ENCODE results near the gene LYZL2. TPM values are rescaled to one million over a fixed set of nuclear protein-coding genes. Genes with fewer than 3 reads are reported as not detected.
"Not testable (repeated sequence)": the region's sequence is repeated elsewhere in the genome, so short reads cannot be mapped to it uniquely, and the experiment has no call there.

The LYZL2 gene
- total RNA-seq, 1 experiment from 2014 or later, result not detected

- intact Hi-C loops (cut with micrococcal nuclease), result no loop called here
- CTCF ChIA-PET, result interaction anchor here (0.5 to 1.9 kb wide), 14 partner anchors 8 to 1140 kb away, joined by 3 to 7 read pairs (median 4); no protein-coding TSS in a partner anchor
- H3K36me3 Mint-ChIP-seq (ENCODE audit: insufficient read depth, unreplicated experiment), result no peaks in the 10 kb centered on the region
- peak; percentile 84 for DNase-seq (ENCODE audit: unreplicated experiment)
- no peaks in the 10 kb centered on the region for H3K27me3 Mint-ChIP-seq (ENCODE audit: insufficient read depth, unreplicated experiment)
- H3K4me1 Mint-ChIP-seq (ENCODE audit: insufficient read depth, unreplicated experiment), result no peaks in the 10 kb centered on the region
- no TSS peak for BruUV-seq (replicated peaks)
- H3K27ac Mint-ChIP-seq (ENCODE audit: low read depth, unreplicated experiment), result no peak overlapping the region
- peak; percentile 82 for TF ChIP-seq CTCF (IDR thresholded peaks at IDR 0.05; ENCODE audit: unreplicated experiment)
- POLR2A ChIA-PET, result interaction anchor here (0.7 to 1.5 kb wide), 3 partner anchors 11 to 32 kb away, joined by 3 to 6 read pairs (median 5); no protein-coding TSS in a partner anchor
- peak overlapping the region; percentile 36 for H3K4me3 Mint-ChIP-seq (ENCODE audit: unreplicated experiment)
- H3K9me3 Mint-ChIP-seq (ENCODE audit: unreplicated experiment), result no peaks in the 10 kb centered on the region
These were observed 41.6 kb upstream of the LYZL2 start for GRCh38 chr10:30671026-30671616.

DNA sequence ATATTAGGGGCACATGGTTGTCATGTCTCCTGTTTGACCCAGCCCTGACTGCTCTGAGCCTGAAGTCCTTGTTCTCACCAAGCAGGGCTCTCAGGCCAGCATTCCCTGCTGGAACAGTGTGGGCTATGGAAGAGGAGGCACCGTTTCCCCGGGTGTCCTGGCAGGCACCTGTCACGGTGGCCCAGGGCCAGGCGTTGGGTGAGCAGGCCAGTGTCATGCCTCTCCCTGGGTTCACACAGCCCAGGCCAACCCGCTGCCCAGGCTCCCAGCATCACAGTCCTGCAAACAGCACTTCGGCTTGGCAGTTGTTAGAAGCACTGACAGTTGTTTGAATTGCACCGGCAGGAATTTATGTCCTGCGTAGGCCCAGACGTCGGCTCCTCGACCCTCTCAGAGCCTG is 38.4 kb upstream of the LYZL2 start:
- intact Hi-C loops (cut with micrococcal nuclease); H3K27ac Mint-ChIP-seq (ENCODE audit: low read depth, unreplicated experiment); BruUV-seq (replicated peaks); H3K9me3 Mint-ChIP-seq (ENCODE audit: unreplicated experiment); POLR2A ChIA-PET; H3K27me3 Mint-ChIP-seq (ENCODE audit: insufficient read depth, unreplicated experiment); DNase-seq (ENCODE audit: unreplicated experiment); H3K4me3 Mint-ChIP-seq (ENCODE audit: unreplicated experiment); H3K4me1 Mint-ChIP-seq (ENCODE audit: insufficient read depth, unreplicated experiment); H3K36me3 Mint-ChIP-seq (ENCODE audit: insufficient read depth, unreplicated experiment): not testable (repeated sequence)
- CTCF ChIA-PET, result interaction anchor here (1.6 kb wide), 1 partner anchor 28 kb away, joined by 5 read pairs; no protein-coding TSS in a partner anchor

DNA sequence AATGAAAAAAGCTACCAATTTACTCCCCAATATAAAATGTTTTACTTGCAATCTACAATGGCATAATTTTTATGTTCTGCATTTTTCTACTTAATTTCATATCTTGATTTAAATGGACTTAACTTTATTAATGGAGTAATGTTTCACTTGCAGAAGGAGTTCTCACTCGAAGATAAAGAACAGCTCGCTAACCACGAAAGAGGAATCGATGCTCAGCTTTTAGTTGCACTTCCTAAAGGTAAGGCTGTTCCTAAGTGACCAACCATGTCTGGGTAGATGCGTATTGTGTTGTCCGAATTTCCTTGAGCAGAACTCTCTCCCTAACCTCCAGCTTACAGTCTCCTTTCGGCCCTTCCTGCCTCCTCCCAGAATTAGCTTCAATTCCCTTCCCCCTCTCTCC is 33.9 kb upstream of the LYZL2 start:
- H3K9me3 Mint-ChIP-seq (ENCODE audit: unreplicated experiment); H3K4me1 Mint-ChIP-seq (ENCODE audit: insufficient read depth, unreplicated experiment); DNase-seq (ENCODE audit: unreplicated experiment); H3K27ac Mint-ChIP-seq (ENCODE audit: low read depth, unreplicated experiment); H3K36me3 Mint-ChIP-seq (ENCODE audit: insufficient read depth, unreplicated experiment); intact Hi-C loops (cut with micrococcal nuclease); H3K4me3 Mint-ChIP-seq (ENCODE audit: unreplicated experiment); POLR2A ChIA-PET; BruUV-seq (replicated peaks): not testable (repeated sequence)
- CTCF ChIA-PET, result interaction anchor here (0.6 kb wide), 1 partner anchor 8 kb away, joined by 4 read pairs; no protein-coding TSS in a partner anchor
- H3K27me3 Mint-ChIP-seq (ENCODE audit: insufficient read depth, unreplicated experiment), result peaks cover 10% of the 10 kb centered on the region

DNA sequence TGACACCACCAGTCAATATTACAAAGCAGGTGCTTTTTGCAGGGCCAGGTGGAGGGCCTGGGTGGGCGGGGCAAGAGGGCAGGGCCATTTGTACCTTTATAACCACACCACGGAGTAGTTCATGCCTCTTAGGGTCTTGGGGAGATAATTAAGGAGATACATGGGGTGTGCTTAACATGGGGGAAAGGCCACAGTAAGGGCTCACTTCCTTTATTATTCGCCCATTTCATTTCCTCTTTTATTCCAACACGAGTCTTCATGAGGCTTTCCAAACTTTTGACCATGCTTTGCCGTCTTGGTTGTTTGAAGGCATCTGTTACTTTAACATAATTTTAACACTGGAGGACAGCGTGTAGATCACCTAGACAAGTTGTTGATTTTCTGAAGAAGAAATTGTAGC is 33.3 kb upstream of the LYZL2 start:
- Mint-ChIP-seq H3K9me3 (ENCODE audit: unreplicated experiment) (no peaks in the 10 kb centered on the region), H3K36me3 (ENCODE audit: insufficient read depth, unreplicated experiment) (no peaks in the 10 kb centered on the region), H3K27ac (ENCODE audit: low read depth, unreplicated experiment) (no peak overlapping the region), H3K4me1 (ENCODE audit: insufficient read depth, unreplicated experiment) (no peaks in the 10 kb centered on the region), H3K4me3 (ENCODE audit: unreplicated experiment) (no peak overlapping the region), H3K27me3 (ENCODE audit: insufficient read depth, unreplicated experiment) (peaks cover 16% of the 10 kb centered on the region)
- TF ChIP-seq CTCF (IDR thresholded peaks at IDR 0.05; ENCODE audit: unreplicated experiment), result no peak
- no peak for DNase-seq (ENCODE audit: unreplicated experiment)
- CTCF ChIA-PET, result interaction anchor here (0.6 kb wide), 1 partner anchor 8 kb away, joined by 4 read pairs; no protein-coding TSS in a partner anchor
- intact Hi-C loops (cut with micrococcal nuclease), result no loop called here
- POLR2A ChIA-PET, result no interaction called here
- BruUV-seq (replicated peaks), result no TSS peak

GRCh38 chr10:30660314-30660713 is 30.8 kb upstream of the LYZL2 start:
- DNase-seq (ENCODE audit: unreplicated experiment); H3K27ac Mint-ChIP-seq (ENCODE audit: low read depth, unreplicated experiment); BruUV-seq (replicated peaks); H3K4me1 Mint-ChIP-seq (ENCODE audit: insufficient read depth, unreplicated experiment); H3K4me3 Mint-ChIP-seq (ENCODE audit: unreplicated experiment); CTCF ChIA-PET; POLR2A ChIA-PET; H3K36me3 Mint-ChIP-seq (ENCODE audit: insufficient read depth, unreplicated experiment); intact Hi-C loops (cut with micrococcal nuclease); H3K9me3 Mint-ChIP-seq (ENCODE audit: unreplicated experiment): not testable (repeated sequence)
- H3K27me3 Mint-ChIP-seq (ENCODE audit: insufficient read depth, unreplicated experiment), result peaks cover 38% of the 10 kb centered on the region

Measured in MCF 10A (cell line).